NCI-H2227 (cell line): Measurements from ENCODE around the gene AJM1.

Experiments used
- DNase-seq: peaks from one replicate; lab custom pipeline; 2025; ENCODE audit not compliant: unreplicated experiment; lab: John Stamatoyannopoulos, UW

AJM1 gene

DNA sequence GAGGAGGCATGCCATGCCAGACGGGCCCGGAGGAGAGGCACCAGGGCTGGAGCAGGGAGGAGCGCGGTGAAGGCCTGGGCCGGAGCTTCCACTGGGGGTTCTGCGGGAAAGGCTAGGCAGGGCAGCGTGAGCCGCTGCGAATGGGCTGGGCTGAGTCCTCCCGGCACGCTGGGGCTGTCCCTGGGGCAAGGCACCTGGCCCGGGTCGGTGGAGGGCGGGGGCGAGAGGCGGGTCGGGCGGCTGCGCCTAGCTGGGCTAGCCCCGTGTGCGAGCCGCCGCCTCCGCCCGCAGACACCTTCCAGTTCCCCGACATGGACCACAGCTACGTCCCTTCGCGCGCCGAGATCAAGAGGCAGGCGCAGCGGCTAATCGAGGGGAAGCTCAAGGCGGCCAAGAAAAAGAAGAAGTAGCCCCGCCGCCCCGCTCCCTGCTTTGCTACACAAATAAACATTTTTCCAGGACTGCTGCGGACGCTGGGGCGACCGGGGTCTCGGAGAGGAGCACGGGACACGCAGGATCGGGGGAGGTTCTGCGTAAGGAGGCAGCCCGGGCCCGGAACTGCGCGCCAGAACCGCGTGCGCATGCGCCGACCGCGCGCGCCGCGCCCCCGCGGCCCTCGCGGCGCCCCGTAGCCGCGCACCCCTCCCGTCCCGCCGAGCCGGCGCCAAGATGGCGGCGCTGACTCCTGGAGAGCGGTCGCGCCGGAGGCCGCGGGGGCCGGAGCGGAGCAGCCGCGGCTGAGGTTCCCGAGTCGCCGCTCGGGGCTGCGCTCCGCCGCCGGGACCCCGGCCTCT is 34.8 kb upstream of the AJM1 start, which contains the start of gene RABL6:
Gene RABL6, plus strand, starts transcription at position 668 of the 794 bp plus-strand sequence. CDS start 249 bp downstream, outside the sequence.
- DNase-seq, result peak; percentile 79

DNA sequence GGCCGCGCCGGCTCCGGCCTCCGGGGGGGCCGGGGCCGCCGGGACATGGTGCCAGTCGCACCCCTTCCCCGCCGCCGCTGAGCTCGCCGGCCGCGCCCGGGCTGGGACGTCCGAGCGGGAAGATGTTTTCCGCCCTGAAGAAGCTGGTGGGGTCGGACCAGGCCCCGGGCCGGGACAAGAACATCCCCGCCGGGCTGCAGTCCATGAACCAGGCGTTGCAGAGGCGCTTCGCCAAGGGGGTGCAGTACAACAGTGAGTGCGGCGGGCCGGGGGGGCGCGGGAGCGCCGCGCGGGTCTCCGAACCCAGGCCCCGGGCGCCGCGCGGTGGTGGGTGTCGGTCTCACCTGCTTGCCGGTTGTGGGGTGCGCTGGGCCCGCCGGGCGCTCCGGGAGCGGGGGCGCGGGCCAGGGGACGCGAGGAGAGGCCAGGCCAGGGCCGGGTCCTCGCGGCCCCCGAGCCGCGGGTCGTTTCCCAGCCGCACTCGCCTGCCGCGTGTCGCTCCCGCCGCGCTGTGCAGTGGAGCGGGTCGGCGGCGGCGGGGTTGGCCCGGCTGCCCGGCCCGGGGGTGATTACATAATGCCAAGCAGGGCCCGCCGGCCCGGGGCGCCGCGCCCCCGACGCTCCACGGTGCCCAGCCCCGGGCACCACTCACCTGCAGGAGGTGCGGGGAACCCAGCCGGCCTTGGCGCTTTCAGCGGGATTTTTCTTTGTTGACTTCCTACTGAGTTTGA is 34.0 kb upstream of the AJM1 start:
- DNase-seq, result no peak

DNA sequence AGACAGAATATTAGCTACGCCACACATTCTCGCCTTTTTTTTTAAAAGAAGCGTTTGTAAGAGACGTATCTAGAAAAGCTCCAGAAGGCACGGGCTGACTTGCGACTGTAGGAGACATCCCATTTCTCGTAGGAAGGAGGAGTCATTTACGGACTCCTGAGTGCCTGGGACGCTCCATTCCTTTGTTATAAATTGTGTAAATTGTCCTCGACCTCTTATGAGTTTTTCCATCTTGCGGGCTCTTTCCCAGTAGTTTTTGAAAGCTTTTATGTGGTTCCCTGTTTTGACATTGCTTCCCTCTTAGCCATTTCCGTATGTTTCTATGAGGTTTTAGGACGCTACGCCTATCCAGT is 33.5 kb upstream of the AJM1 start:
- peak; percentile 32 for DNase-seq

DNA sequence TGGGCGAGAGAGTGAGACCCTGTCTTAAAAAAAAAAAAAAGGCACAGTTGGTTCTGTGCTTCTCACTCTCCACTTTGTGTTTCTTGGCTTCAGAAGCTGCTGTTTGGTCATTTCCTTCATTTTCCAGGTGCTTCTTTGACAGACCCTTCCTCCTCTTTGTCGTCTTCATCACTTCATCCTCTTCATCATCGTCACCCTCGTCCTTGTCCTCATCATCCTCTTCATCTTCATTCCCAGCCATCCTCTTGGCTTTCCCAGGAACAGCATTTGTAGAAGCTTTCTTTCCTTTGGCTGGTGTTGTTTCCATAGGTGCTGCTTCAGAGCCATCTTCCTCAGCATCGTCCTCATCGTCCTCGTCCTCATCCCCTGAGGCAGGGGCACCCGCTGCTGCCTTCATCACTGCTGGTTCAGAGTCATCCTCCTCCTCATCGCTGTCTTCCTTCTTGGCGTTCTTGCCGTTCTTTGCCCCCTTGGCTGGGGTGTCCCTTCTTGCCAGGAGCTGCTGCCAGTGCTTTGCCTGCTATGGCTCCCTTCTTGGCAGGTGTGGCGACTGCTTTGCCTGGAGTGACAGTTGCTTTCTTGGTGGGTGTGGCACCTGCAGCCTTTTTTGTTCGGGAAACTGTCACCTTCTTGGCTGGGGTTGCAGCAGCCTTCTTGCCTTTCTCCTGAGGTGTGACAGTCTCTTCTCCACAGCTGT is 27.4 kb upstream of the AJM1 start:
- DNase-seq, result no peak

DNA sequence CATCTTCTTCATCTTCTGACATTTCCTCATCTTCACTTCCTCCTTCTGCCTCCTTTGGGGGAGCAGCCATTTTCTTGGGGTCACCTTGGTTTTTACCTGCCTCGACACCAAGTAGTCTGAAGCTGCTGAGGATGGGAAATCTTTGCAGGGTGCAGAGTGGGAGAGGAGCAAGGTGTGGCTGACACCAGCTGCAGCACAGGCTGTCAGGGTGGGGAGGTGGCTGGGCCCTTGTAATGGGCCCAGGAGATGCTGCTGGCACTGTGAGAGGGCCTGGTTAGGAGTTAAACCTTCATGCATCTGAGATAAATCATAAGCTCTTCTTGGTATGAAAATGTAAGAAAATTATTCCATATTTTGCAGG is 26.9 kb upstream of the AJM1 start:
- DNase-seq, result no peak

DNA sequence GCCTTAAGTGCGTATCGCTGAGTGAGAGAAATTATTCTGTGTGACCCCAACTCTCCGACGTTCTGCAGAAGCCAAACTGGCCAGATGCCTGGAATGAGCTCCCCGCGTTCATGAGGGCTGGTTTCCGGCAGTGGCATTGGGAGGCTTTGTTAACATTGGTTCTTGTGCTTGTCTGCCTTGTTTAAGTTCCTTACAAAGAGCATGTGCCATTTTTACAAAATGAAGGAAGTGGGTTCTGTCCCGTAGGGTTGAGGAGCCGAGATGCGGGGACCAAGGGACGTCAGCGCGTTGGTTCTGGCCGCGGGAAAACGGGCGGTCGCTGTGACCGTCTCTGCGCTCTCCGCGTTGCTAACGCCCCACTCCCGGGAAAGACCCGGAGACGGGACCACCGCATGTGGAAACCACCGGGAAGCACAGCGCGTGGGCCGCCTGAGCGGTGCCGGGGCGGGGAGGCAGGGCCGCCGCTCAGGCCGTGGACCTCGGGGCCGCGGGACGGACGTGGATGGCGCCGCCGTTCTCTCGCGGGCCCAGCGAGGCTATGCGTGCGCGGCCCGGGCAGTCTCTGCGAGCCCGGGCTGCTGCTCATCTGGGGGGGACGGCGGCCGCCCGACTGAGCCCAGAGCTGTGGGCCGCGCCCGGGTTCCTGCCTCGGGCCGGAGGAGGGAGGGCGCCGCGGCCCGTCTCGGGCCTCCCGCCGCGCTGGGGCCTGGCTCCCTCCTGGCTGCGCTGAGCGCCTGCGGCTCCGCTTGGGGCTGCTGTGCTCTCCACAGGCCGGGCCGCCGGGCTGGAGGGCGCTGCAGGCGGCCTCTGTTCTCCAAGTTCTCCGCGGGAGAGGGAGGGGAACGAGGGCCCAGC is 21.1 kb upstream of the AJM1 start:
- DNase-seq, result no peak

DNA sequence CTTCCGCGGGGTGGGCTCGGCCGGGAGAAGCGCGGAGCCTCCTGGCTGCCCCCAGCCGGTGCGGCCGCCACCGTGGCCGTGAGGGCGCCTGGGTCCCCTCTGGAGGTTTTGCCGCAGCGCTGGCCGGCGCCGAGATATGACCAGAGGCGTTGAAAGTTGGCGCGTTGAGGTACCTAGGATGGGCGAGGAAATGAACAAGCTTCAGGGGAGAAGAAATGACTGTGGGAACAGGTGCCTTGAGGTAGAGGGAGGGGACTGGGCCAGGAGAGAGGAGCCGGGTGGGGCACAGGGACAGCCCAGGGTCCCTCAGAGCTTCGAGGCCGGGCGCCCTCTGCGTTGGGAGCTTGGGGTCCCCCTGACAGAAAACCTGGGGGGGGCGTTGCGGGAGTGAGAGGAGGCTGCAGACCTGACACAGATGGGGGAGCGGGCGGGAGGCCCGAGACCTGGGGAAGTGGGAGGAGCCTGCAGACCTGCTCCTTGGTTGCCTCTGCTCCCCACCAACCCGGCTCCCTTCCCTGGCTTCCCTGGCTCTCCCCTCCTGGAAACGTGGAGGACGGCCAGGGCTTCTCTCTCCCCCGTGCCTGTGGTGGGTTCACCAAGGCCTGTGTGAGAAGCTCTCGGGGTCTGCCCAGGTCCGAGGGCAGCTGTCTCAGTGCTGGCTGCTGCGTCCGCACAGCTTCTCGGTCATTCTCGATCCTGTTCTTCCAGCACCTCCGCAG is 20.3 kb upstream of the AJM1 start:
- DNase-seq, result no peak

DNA sequence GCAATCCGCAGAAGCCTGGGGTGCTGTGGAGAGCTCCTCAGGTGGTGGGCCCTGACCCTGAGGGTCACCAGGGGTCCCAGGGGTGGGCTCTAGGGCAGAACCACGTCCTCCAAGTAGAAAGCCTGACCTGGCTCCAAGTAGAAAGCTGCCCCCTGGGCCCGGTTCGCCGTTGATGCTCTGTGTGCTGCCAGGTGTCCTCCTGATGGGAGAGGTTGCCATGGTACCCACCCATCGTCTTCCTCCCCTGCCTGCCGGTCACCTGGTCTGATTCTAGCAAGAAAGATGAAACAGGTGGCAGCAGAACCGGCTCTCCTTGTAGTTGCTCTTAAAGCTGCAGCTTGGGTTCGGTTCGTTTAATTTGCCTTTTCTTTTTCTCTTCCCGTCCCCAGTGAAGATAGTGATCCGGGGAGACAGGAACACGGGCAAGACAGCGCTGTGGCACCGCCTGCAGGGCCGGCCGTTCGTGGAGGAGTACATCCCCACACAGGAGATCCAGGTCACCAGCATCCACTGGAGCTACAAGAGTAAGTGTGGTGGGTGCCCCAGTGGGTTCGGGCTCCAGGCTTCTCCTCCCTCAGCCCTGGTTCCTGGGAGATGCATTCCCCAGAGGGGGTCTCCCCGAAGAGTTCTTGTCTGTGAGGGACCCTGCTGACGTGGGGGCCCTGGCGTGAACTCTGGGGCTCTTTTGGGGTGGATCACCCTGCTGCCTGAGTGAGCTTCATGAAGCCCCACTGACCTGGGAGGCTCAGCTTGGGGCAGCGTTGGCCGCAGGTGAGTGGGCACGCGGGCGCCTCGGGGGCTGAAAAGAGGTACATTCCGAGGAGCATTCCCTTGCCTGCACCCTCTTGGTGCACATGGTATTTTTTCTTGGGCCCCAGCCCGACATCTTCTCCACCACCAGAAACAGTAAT is 18.9 kb upstream of the AJM1 start:
- no peak for DNase-seq

DNA sequence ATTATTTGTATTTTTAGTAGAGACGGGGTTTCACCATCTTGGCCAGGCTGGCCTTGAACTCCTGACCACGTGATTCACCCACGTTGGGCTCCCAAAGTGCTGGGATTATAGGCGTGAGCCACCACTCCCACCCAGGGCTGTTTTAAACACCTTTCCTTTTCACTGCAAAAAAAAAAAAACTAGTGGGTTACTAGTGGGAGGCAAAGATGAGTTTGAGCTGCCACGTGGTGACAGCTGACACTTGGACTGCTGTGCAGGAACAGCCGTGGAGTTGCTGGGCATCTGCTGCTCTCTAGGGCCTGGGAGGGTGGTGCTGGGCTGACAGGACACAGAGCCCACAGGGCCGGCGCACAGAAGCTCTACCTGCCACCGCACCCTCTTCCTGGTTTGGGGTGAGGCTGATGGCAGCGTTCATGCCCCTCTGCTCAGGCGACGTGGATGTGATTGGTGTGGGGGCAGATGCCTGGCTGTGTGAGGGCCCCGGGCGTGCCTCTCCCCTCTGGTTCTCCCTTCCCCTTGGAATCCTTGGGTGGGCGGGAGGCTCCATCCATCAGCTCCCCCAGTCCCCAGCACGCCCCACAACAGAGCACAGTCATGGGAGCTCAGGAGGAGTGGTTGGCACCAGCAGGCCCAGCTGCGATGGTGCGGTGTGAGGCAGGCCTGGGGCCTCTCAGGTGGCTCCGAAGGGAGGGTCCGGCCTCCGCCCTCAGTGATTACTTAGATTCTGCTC is 17.6 kb upstream of the AJM1 start:
- DNase-seq, result no peak

DNA sequence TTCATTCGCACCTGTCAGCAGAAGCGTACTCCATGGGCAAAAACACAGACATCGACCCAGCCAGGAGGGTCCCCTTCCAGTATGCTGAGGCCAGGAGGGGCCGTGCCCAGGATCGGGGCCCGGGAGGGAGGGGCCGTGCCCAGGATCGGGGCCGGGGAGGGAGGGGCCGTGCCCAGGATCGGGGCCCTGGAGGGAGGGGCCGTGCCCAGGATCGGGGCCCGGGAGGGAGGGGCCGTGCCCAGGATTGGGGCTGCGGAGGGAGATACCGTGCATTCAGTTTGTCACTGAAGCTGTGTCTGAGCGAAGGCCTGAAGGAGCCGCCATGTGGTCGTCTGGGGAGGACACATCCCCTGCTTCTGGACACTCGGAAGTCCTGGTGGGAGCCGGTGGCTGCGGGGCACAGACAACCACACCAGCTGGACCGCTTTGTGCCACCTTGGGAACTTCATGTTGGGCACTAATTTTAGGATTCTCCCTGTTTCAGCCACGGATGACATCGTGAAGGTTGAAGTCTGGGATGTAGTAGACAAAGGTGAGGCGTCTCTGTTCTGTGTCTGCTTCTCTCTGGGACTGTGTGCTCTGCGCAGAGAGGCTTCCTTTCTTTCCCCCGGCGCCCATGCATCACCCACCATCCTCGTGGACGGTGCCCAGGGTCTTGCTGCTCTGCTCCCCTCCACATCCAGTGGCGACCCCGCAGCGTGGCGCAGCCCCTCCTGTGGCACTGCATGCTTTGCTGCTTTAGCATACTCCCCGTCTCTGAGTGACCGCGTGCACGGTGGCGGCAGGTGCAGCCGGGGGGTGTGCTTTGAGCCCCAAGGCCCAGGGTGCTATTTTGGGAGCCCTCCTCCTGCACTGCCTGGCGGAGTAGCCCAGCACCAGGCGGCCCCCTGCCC is 16.7 kb upstream of the AJM1 start:
- DNase-seq, result no peak

DNA sequence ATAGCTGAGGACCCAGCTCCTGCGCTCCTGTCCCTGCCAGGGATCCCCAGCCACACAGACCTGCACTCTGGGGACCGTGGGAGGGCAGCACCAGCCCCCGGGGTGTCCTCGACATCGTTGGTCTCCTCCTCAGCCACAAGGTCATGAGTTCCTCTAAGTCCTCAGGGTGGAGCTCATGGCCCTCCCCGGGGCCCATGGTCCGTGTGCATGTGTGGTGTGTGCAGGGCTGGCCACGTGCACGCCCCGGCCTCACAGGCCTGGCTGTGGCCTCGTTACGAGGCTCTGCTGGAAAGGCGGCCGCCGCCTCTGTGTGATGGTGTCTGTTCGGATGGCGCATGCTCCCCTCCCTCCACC is 16.1 kb upstream of the AJM1 start:
- no peak for DNase-seq

DNA sequence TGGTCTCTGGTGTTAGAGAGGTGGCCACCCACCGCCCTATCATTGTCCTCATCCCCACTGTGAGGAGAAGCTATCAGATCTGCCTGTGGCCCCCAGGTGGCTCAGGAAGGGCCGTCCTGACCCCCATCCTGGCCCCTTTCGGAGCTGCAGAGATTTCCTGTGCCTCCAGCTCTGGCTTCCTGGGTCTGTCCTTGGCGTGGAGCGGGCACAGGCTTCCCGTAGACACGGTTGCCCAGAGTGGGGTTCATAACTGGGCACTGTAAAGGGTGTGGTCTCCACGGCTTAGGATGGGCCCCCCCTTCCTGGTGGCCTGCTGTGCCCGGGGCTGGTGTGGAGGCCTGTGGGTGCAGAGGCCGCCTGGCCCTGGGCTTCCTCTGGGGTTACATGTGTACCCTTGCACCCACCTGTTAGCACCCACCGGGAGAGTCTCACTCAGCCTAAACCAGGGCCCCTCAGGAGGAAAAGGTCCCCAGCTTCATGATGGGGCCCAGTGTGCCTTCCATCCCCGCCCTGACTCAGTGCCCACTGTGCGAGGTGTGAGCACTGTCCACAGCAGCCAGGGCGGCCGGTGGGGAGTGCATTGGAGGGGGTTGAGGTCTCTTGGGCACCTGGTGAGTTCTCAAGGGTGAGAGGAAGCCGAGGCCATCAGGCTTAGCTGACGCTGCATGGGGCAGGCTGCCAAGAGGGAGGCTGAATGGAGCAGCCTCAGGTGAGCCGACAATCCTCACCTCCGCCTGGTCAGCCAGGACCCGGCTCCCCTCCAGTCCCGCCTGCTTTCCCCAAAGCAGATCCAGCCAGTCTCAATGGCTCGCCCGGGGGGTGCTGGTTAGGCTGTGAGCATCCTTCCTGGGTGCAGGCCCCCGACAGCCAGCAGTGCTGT is 15.3 kb upstream of the AJM1 start:
- DNase-seq, result no peak

DNA sequence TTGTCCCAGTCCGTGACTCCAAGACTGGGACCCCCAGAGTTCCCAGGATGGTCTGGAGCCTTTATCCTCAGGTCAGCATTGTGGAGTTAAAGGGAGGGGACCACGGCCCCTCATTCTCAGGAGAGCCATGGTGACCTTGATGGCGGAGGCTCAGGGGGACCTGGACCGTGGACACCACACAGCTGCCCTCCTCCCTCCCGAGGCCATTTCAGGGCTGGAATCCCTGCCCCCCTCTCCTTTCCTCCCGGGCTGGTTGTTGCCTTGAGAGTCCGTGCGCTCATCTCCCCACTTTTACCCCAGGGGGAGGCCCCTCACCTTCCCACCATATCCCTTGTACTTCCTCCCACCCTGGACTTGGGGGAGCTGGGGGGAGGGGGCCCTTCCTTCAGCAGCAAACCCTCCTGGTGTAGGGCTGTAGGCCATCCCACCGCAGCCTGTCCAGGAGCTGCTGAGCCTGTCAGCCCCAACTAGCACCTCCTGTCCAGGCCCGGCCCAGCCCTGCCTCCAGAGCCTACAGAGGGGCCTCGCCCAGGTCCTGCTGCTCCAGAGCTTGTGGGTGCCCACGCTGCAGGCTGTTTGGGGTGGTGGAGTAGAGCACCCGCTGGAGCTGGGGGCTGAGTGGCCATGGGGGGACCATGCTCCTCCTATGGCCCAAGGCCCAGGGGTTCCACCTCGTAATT is 14.3 kb upstream of the AJM1 start:
- DNase-seq, result no peak

DNA sequence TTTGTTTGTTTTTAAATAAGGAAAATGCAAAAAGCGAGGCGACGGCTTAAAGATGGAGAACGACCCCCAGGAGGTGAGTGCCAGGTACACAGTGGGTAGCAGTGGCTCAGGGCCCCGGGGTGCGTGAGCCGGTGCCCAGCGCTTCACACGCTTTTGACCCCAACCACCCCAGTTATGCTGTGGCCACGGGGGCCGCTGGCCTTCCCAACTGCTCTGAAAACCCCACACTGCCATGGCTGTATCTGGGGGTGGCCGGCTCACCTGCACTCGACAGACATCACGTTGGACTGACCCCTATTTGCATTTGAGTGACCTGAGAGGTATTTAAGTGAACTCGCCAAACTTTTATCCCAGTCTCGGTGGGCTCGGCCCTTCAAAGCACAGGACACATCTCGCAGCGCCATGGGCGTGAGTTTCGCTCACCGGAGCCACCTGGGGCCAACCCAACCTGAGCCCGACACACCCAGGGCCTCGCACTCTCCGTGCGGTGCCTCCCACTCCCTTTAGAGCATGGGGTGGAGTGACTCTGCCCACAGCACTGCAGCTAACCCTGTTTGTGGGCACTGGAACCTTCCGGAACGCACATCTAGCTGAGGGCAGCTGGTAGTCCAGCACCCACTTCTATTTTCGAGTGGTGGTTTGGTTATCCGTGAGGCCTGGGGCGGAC is 13.7 kb upstream of the AJM1 start:
- no peak for DNase-seq

DNA sequence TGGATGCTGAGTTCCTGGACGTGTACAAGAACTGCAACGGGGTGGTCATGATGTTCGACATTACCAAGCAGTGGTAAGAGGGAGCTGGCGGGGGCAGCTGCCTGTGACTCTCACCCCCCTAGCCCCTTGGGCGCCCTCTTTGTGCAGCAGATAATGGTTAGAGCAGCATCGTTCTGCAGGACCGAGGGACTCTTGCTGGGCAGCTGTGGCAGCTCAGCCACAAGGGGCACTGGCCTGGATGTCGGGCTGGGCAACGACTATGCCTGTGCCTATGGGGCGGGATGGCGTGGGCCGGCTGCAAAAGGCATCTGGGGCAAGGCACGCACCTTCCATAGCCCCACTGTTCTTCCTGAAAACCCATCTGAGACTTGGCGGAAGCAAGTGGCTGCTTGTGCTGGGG is 12.9 kb upstream of the AJM1 start:
- DNase-seq, result no peak
